Adipocyte (in vitro differentiated cells): ENCODE data around the gene CBX2.

Source experiments
- DNase-seq: peaks from one replicate; pipeline ENCODE4 v3.0.0-alpha.2; 2015; ENCODE audit warnings: low read depth
- H3K27me3 ChIP-seq: replicated peaks from 2 replicates; pipeline ENCODE4 v1.7.0; 2013; ENCODE audit warnings: mild to moderate bottlenecking, low read length, moderate library complexity; ENCODE audit not compliant: control insufficient read depth, insufficient read depth
- H3K36me3 ChIP-seq: 2 replicates; pipeline ENCODE4 v1.7.0; 2013; ENCODE audit warnings: low read length, mild to moderate bottlenecking, moderate library complexity; ENCODE audit not compliant: control insufficient read depth, insufficient read depth, severe bottlenecking
- H3K4me1 ChIP-seq: 2 replicates; pipeline ENCODE4 v1.7.0; 2013; ENCODE audit warnings: mild to moderate bottlenecking, low read length, moderate library complexity; ENCODE audit not compliant: control insufficient read depth, insufficient read depth
- H3K4me3 ChIP-seq: 2 replicates; pipeline ENCODE4 v1.7.0; 2013; ENCODE audit warnings: mild to moderate bottlenecking, low read length, moderate library complexity
- H3K9ac ChIP-seq: 2 replicates; pipeline ENCODE4 v1.7.0; 2013; ENCODE audit warnings: mild to moderate bottlenecking, low read length, moderate library complexity
- H3K9me3 ChIP-seq: 2 replicates; pipeline ENCODE4 v1.7.0; 2013; ENCODE audit warnings: mild to moderate bottlenecking, low read length, moderate library complexity; ENCODE audit not compliant: control insufficient read depth

The CBX2 gene

GRCh38 chr17:79824893-79825579 lies 47.1 kb downstream of the CBX2 start:
- Histone ChIP-seq H3K4me3 (no peak overlapping the region), H3K9me3 (no peaks in the 10 kb centered on the region), H3K27me3 (peaks cover 36% of the 10 kb centered on the region), H3K9ac (no peak overlapping the region), H3K4me1 (no peaks in the 10 kb centered on the region), H3K36me3 (no peaks in the 10 kb centered on the region)
- DNase-seq = no peak

DNA sequence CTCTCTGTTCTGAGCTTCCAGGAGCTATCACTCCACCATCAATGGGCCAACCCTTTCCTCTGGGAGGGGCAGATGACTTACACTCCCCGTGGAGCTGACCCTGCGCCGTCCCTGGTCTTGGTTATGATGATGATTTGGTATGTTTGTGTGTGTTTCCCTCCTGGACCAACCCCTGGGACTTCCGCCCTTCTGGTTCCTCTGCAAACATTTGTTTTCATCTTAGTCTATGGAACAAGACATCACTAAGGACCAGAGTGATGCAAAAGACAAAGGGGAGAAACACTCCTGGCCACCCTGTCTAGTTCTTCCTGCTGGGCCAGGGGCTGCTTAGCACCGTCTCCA lies 47.6 kb downstream of the CBX2 start:
- Histone ChIP-seq H3K36me3 (no peaks in the 10 kb centered on the region), H3K4me1 (no peaks in the 10 kb centered on the region), H3K9ac (no peak overlapping the region), H3K9me3 (no peaks in the 10 kb centered on the region), H3K4me3 (no peak overlapping the region), H3K27me3 (peaks cover 36% of the 10 kb centered on the region)
- no peak for DNase-seq

GRCh38 chr17:79826204-79826680 lies 48.3 kb downstream of the CBX2 start:
- Histone ChIP-seq H3K9me3 (no peaks in the 10 kb centered on the region), H3K36me3 (no peaks in the 10 kb centered on the region), H3K9ac (no peak overlapping the region), H3K27me3 (peaks cover 39% of the 10 kb centered on the region), H3K4me1 (peaks cover under 1% of the 10 kb centered on the region), H3K4me3 (no peak overlapping the region)
- no peak for DNase-seq

- H3K4me1 ChIP-seq = peaks cover 6% of the 10 kb centered on the region
These were observed 49.1 kb downstream of the CBX2 start for GRCh38 chr17:79826841-79827578.

DNA sequence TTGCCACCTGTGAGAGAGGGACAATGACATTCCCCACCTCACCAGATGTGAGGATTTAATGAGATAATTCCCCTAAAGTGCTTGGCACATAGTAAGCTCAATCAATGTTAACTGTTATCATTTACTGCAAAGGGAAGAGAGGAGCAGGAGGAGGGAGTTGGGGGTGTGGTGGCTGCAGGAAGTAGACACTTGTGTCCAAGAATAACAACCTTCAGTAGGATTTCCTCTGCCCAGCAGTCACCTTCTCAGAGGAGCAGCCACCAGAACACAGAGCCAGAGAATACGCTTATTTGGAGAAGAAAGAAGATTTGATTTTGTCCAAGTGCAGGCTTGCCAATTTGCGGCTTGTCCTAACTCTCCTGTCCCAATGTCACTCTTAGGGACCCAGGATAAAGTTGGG lies 51.1 kb downstream of the CBX2 start:
- Histone ChIP-seq H3K4me1 (peaks cover 8% of the 10 kb centered on the region), H3K4me3 (no peak overlapping the region), H3K27me3 (peaks cover 33% of the 10 kb centered on the region), H3K36me3 (peaks cover 7% of the 10 kb centered on the region), H3K9me3 (no peaks in the 10 kb centered on the region), H3K9ac (no peak overlapping the region)
- DNase-seq = no peak

More at GRCh38 chr17:79826841-79827578, 49.1 kb downstream of the CBX2 start:
- DNase-seq = no peak
- no peaks in the 10 kb centered on the region for H3K36me3 ChIP-seq
- H3K4me3 ChIP-seq = no peak overlapping the region
- H3K27me3 ChIP-seq = peaks cover 34% of the 10 kb centered on the region
- H3K9ac ChIP-seq = no peak overlapping the region
- no peaks in the 10 kb centered on the region for H3K9me3 ChIP-seq

- Histone ChIP-seq H3K9me3 (no peaks in the 10 kb centered on the region), H3K9ac (no peak overlapping the region), H3K27me3 (peaks cover 33% of the 10 kb centered on the region), H3K36me3 (peaks cover 8% of the 10 kb centered on the region), H3K4me3 (no peak overlapping the region), H3K4me1 (peaks cover 8% of the 10 kb centered on the region)
- no peak for DNase-seq
These were observed 51.5 kb downstream of the CBX2 start for GRCh38 chr17:79829457-79829856.

DNA sequence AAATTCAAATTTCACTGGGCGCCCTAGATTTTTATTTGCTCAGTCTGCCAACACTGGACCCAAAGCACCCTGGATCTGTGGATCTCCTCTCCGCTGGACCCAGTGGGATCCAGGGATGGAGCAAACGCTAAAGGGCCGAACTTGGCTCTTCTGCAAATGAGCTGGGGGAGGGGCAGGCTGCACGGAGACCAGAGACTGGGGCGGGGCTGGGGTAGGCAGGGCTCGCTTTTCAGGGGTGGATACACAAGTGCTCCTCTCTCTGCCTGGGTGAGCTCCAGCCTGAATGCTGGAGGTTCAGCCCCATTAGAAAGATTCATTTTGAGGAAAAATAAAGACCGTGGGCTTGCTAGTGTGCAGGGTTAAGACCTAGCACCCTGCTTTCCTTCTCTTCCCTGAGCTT lies 52.4 kb downstream of the CBX2 start:
- Histone ChIP-seq H3K27me3 (peaks cover 24% of the 10 kb centered on the region), H3K4me1 (peaks cover 8% of the 10 kb centered on the region), H3K9me3 (no peaks in the 10 kb centered on the region), H3K9ac (no peak overlapping the region), H3K4me3 (no peak overlapping the region), H3K36me3 (peaks cover 16% of the 10 kb centered on the region)
- DNase-seq = no peak

DNA sequence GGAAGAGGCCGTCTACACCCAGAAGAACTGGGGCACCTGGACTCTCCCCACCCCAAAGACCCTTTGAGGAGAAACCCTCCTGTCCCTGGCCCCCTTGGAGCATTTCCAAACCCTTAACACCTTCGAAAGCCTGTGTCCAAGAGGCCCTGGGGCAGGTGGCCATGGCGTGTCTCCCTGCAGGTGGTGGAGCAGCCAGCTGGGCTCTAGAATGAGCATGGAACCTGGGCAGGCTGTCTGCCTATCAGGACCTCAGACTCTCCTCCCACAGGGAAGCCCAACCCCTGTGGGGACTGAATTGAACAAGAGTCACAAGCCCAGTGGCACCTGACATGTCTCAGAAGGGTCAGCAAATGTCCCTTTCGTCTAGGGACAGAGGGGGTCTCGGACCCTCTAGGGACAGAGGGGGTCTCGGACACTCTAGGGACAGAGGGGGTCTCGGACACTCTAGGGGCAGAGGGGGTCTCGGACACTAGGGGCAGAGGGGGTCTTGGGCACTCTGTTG lies 52.9 kb downstream of the CBX2 start:
- Histone ChIP-seq H3K9ac (no peak overlapping the region), H3K4me1 (peaks cover 8% of the 10 kb centered on the region), H3K4me3 (no peak overlapping the region), H3K27me3 (peaks cover 23% of the 10 kb centered on the region), H3K9me3 (no peaks in the 10 kb centered on the region), H3K36me3 (peaks cover 17% of the 10 kb centered on the region)
- no peak for DNase-seq

GRCh38 chr17:79831265-79832217 lies 53.6 kb downstream of the CBX2 start:
- no peak for DNase-seq
- H3K36me3 ChIP-seq = peaks cover 17% of the 10 kb centered on the region
- H3K9ac ChIP-seq = no peak overlapping the region
- no peaks in the 10 kb centered on the region for H3K9me3 ChIP-seq
- peaks cover 12% of the 10 kb centered on the region for H3K4me1 ChIP-seq
- H3K4me3 ChIP-seq = peak overlapping the region; percentile 23
- H3K27me3 ChIP-seq = peaks cover 16% of the 10 kb centered on the region

DNA sequence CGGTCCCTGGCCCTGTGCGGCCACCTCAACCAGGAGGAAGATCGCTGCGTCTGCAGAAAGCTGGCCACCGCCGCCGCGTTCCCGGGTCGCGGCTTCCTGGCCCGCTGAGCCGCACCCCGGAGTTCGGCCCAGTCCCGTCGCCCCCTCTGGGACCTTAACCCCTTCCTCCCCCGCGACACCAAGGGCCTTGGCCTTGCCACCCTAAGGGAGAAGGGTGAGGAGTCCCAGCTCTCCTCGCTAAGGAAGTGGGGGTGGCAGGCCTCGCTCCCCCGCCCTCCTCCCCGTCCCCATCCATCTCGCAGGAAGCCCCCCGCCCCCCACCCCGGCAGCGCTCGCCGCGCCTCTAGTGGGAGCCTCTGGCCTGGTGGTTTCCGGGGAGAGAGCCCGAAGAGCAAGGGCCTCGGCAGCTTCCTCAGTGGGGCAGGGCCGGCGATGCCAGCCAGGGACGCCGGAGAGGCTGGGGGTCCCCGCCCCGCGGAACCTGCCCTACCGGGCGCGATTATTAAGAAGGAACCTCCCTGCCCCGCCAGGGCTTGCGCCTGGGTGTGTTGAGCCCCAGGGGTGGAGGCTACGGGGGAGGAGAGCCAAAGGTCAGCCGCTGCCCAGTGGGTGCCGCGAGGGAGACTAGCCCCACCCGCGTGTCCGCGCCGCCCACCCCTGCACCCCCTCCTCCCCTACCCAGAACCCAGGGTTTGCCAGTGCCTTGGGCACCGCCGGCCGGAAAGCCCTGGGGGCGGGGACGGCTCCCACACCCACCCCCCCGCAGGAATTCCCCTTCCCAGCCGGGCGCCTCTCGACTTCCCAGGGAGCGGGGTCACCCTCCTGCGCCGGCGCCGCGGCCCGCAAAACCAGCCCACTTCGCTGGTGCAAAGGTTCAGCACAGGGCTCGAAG lies 54.5 kb downstream of the CBX2 start:
- Histone ChIP-seq H3K36me3 (peaks cover 17% of the 10 kb centered on the region), H3K27me3 (peaks cover 8% of the 10 kb centered on the region), H3K4me3 (peak overlapping the region; percentile 23), H3K9ac (no peak overlapping the region), H3K4me1 (peaks cover 21% of the 10 kb centered on the region), H3K9me3 (no peaks in the 10 kb centered on the region)
- no peak for DNase-seq
